Astrocyte of the cerebellum (primary cell): ENCODE data around the gene OGFR.
A peak's percentile ranks its signal among the peaks of the same experiment; 100 is the strongest.

Experiments used
- DNase-seq: peaks from one replicate; pipeline ENCODE4 v3.0.0-alpha.2; 2011; ENCODE audit warnings: low read depth
- H3K4me3 ChIP-seq: 2 replicates; pipeline ENCODE4 v1.5.1; 2011; ENCODE audit warnings: mild to moderate bottlenecking, low read depth, low read length, moderate library complexity
- in situ Hi-C: cut with HindIII; loops from 2 replicates; pipeline ENCODE4 v1.10.0; 2017; ENCODE audit warnings: low sequenced_read_pairs
- TF ChIP-seq, protein P1 (sequence below): IDR thresholded peaks from 2 replicates; pipeline ENCODE4 v1.5.1; 2012; ENCODE audit warnings: low read length, low read depth, moderate library complexity, mild to moderate bottlenecking; ENCODE audit errors: missing control alignments

The OGFR gene

DNA sequence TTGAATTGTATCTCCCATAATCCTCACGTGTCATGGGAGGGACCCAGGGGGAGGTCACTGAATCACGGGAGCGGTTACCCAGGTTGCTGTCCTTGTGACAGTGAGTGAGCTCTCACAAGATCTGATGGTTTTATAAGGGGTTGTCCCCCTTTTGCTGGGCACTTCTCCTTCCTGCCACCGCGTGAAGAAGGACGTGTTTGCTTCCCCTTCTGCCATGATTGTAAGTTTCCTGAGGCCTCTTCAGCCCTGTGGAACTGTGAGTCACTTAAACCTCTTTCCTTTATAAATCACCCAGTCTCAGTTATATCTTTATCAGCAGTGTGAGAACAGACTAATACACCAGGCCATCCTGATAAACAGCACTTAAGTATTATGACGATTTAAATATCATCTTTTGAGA lies 17.3 kb upstream of the OGFR start:
- no peak for DNase-seq
- in situ Hi-C loops: loop anchor here (10.0 kb wide), 1 partner anchor 123 kb away; no protein-coding TSS in a partner anchor
- no peak overlapping the region for H3K4me3 ChIP-seq
- TF ChIP-seq, protein P1, sequence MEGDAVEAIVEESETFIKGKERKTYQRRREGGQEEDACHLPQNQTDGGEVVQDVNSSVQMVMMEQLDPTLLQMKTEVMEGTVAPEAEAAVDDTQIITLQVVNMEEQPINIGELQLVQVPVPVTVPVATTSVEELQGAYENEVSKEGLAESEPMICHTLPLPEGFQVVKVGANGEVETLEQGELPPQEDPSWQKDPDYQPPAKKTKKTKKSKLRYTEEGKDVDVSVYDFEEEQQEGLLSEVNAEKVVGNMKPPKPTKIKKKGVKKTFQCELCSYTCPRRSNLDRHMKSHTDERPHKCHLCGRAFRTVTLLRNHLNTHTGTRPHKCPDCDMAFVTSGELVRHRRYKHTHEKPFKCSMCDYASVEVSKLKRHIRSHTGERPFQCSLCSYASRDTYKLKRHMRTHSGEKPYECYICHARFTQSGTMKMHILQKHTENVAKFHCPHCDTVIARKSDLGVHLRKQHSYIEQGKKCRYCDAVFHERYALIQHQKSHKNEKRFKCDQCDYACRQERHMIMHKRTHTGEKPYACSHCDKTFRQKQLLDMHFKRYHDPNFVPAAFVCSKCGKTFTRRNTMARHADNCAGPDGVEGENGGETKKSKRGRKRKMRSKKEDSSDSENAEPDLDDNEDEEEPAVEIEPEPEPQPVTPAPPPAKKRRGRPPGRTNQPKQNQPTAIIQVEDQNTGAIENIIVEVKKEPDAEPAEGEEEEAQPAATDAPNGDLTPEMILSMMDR: no peak

DNA sequence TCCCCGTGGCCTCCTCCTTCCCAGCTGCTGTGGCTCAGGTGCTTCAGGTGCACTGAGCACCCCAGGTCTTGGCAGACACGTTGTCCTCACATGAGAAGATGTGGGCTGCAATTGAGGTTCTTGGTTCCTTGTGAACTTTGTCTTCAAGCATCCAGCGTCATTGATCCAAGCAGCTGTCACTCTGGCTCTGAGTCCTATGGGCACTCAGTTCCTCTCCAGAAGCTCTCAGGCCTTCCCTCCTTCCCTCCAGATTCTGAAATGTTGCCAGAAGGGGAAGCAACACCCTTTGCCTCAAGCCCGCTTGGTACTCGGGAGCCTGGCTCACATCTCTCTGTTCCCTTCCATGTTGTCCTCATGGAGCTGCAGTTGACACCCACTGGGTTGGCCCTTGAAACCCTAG lies 16.8 kb upstream of the OGFR start:
- in situ Hi-C loops: loop anchor here (10.0 kb wide), 1 partner anchor 123 kb away; no protein-coding TSS in a partner anchor
- TF ChIP-seq, protein P1: no peak
- no peak for DNase-seq
- no peak overlapping the region for H3K4me3 ChIP-seq

DNA sequence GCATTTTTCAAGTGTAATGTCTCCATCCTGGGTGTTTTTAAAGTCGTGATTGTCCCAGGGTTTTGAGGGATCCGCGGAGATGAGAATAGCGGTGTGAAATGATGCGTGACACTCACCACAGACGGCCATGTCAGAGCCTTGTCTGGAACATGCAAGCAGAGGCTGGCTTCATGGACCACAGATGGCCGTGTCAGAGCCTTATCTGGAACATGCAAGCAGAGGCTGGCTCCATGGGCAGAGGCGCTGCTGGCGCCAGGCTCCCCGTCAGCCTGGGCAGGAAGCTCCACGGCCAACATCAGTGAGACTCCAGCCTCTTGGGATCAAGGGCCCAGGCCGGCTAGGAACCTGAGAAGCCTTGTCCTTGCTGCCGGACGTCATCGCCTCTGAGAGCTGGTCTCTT lies 16.0 kb upstream of the OGFR start:
- in situ Hi-C loops: loop anchor here (10.0 kb wide), 1 partner anchor 124 kb away; no protein-coding TSS in a partner anchor
- DNase-seq: no peak
- H3K4me3 ChIP-seq: no peak overlapping the region
- TF ChIP-seq, protein P1: no peak

DNA sequence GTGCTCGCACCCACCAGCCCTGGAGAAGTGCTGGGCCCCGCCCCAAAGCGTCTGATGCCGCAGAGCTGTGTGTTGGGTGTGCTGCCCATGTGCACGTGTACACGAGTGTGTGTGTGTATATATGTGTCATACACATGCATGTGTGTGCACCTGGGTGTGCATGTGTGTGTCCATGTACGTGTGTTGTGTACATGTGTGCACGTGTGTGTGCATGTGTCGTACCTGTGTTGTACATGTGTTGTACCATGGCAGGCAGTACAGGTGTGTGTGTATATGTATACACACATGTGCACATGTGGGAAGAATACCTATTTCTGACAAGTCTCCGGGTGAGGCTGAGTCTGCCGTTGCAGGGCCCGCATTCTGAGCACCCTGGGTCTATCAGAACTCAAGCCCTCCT lies 14.6 kb upstream of the OGFR start:
- TF ChIP-seq, protein P1: no peak
- DNase-seq: no peak
- H3K4me3 ChIP-seq: no peak overlapping the region
- in situ Hi-C loops: no loop called here

DNA sequence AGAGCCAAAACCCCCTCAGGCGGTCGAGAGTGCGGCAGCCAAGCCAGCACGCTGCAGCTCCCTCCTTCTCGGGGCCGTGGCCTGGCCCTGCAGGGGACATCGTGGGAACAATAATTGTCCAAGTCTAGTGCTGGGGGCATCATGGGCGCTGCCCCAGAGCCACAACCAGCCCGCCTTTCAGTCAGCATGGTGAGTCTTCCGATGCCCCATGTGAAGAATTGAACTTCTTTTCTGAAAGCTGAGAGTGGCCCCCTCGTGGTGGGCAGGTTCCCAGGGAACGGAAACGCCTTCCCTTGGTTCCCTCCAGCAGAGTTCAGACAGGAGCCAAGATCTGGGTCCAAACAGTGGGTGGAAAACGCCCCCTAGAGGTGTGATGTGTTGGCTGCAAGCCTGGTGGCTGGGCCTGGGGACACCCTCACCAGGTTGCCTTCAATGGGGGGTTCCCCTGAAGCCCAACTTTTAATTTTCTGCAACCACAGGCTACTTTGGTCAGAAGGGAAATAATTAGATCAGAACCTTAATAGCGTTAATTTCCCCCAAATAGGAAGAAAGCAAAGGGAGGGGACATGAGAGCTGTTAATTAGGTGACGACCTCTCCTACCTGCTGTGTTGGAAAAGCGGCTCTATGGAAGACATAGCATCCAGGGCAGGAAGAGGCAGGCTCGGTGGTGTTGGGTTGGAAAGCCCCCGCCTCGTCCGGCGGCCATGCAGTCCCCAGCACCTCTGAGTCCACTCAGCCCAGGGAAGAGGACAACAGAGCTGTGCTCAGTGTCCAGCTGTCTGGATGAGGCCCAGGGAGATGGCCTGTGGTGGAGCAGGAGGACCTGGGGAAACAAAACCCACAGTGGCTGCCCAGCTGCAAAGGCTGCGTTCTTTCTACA lies 13.1 kb upstream of the OGFR start:
- TF ChIP-seq, protein P1: peak; percentile 99
- DNase-seq: peak; percentile 84
- in situ Hi-C loops: no loop called here
- H3K4me3 ChIP-seq: no peak overlapping the region

DNA sequence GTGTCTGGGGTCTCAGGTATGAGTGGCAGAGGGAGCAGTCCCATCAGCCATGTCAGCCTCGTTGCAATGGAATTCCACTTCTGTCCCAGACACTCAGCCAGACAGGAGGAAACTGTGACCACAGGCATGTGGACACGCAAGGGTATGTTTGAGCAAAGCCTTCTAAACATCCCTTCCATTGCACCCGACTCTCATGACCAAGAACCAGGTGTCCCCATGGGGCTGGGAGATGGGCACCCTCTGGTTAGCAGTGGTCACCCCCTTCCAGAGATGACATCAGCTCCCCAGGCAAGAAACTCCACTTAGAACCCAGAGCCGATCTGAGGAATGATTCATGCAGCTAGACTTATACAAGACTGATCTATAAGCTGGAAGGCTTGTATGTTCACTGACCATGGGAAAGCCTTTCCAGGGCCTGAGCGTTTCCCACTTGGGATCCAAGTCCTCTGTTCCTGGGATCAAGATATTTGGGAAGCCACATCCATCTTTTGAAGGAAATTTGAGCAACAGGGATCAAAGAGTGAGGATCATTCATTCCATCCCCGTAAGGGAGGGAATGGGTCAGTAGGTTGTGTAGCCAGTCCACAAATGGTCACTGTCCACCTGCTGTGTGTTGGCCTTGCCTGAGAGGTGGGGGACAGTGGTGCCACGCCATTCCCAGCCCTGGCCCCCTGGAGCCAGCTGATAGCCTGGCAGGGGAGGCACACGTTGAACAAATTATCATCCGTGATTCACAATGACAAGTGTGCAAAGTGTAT lies 12.3 kb upstream of the OGFR start:
- no peak overlapping the region for H3K4me3 ChIP-seq
- DNase-seq: no peak
- in situ Hi-C loops: no loop called here
- TF ChIP-seq, protein P1: no peak
